ENCODE results near the gene SLC26A5. TPM values are rescaled to one million over a fixed set of nuclear protein-coding genes. Genes with fewer than 3 reads are reported as not detected.

SLC26A5 gene
- total and polyA plus RNA-seq, 2 donors (not counting 3 experiments of a cell fraction or from before 2014, with no cell fraction given): not detected

GRCh38 chr7:103381280-103382031 lies 64.6 kb downstream of the SLC26A5 start:
- Histone ChIP-seq H3K4me3 (replicated peaks in 1 of 3; ENCODE audit: insufficient read depth in 1 of 3, low read depth in 1 of 3, low read length in 3 of 3) (no peak overlapping the region), H3K36me3 (ENCODE audit: control insufficient read depth in 2 of 2, extremely low read depth in 1 of 2, insufficient read depth in 2 of 2, low read length in 2 of 2) (no peaks in the 10 kb centered on the region), H4K20me1 (replicated peaks; ENCODE audit: control insufficient read depth, extremely low read depth, insufficient read depth, low read length) (no peaks in the 10 kb centered on the region), H3K9me1 (replicated peaks; ENCODE audit: control insufficient read depth, extremely low read depth, insufficient read depth, low read length) (no peaks in the 10 kb centered on the region), H3K27ac (ENCODE audit: insufficient read depth, low read depth, low read length) (no peak overlapping the region), H2AFZ (ENCODE audit: low read depth, low read length) (no peak overlapping the region), H3K27me3 (ENCODE audit: control insufficient read depth in 2 of 2, insufficient read depth in 2 of 2, low read length in 2 of 2) (peaks cover 7% of the 10 kb centered on the region in 2 experiments), H3K4me2 (ENCODE audit: insufficient read depth, low read length) (no peak overlapping the region), H3K79me2 (ENCODE audit: control insufficient read depth, insufficient read depth, low read length) (no peaks in the 10 kb centered on the region), H3K4me1 (ENCODE audit: control insufficient read depth, extremely low read depth, insufficient read depth, low read length) (no peaks in the 10 kb centered on the region), H3K9me3 (replicated peaks; ENCODE audit: control insufficient read depth, insufficient read depth, low read length) (no peaks in the 10 kb centered on the region), H3K9ac (replicated peaks; ENCODE audit: extremely low read depth, insufficient read depth, low read length) (no peak overlapping the region)
- DNase-seq (ENCODE audit: low read depth, low spot score): no peak
- no peak for FAIRE-seq
- intact Hi-C loops (cut with micrococcal nuclease): no loop called here
- CTCF ChIA-PET: no interaction called here
- TF ChIP-seq FOS (IDR thresholded peaks at IDR 0.05; ENCODE audit: borderline replicate concordance, insufficient read depth, low read length): no peak
- no peak for TF ChIP-seq EZH2 (IDR thresholded peaks at IDR 0.05; ENCODE audit: borderline replicate concordance, low read depth, low read length, severe bottlenecking)
- no peak for TF ChIP-seq MAX (IDR thresholded peaks at IDR 0.05; ENCODE audit: insufficient read depth, insufficient read length)
- no peak for TF ChIP-seq POLR2A (IDR thresholded peaks at IDR 0.05; ENCODE audit: low read depth, low read length)
- no peak for TF ChIP-seq POLR2AphosphoS5 (IDR thresholded peaks at IDR 0.05; ENCODE audit: insufficient read depth, low read depth, low read length)
- no peak for TF ChIP-seq CTCF (IDR thresholded peaks at IDR 0.05; ENCODE audit: extremely low read depth in 1 of 2, insufficient read depth in 1 of 2, low read depth in 1 of 2, low read length in 2 of 2)
- no peak for TF ChIP-seq MYC (IDR thresholded peaks at IDR 0.05; ENCODE audit: low read depth, low read length)
- TF ChIP-seq GATA2 (IDR thresholded peaks at IDR 0.05; ENCODE audit: insufficient read depth, insufficient read length, low read depth, low read length): no peak
- TF ChIP-seq JUN (IDR thresholded peaks at IDR 0.05; ENCODE audit: borderline replicate concordance, insufficient read depth, insufficient read length, low read depth): no peak
- POLR2A ChIA-PET: no interaction called here
- no TSS peak for BruUV-seq (replicated peaks)
- dilution Hi-C loops (cut with MboI; ENCODE audit: extremely low pct_ligation_motif_present, low sequenced_read_pairs): no loop called here
